ENCODE data around the gene RRH.

RRH gene

DNA sequence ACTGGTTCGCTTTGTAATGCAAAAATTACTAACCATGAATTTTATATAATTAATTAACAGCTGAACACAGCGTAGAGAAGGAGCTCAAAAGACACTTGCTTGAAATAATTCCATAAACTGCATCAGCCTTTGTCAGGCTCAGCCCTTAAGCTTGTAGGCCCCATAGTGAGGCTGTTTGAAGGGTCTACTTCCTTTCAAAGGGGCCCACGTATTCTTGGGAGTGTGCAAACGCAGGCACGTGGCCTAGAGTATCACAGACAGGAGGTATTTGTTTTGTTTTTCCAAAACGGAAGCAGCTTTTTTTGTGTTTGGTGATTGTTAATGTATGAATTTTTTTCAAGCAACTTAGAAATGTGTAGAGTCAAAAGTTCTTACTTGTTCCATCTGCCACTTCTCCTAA lies 59.3 kb downstream of the RRH start:
- no peak for DNase-seq (ENCODE audit: low read depth)

DNA sequence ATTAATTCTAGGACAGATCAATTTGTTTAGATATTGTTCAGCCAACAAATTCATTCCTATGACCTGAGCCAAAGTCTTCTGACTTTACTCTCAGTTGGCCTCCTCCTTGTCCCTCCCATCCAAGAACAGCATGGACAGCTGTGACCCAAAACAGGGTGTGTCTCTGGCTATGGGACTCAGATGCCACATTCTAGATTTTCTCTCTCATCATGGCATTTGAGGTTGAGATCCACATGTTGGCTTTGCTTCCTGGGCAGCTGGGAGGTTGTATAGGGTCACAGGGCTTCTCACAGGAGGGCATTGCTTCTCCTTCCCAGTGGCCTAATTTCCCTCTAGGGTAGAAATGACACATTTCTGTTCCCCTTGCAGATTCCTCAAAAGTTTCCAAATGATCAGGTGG lies 62.3 kb downstream of the RRH start:
- DNase-seq (ENCODE audit: low read depth) = no peak

All from activated T-helper 1 cell treated with Interleukin-2 at 50 U/mL for 16 hours (primary cell).